GM21825 (cell line): ENCODE measurements around the gene BCR.

Source experiments
- ATAC-seq: cut with Tn5 transposase; IDR thresholded peaks from one replicate; pipeline ENCODE4 v1.9.1; 2021; ENCODE audit warnings: mild to moderate bottlenecking, moderate library complexity; ENCODE audit not compliant: unreplicated experiment

Gene BCR

GRCh38 chr22:23193882-23194281 lies 13.6 kb downstream of the BCR start:
- no peak for ATAC-seq

- no peak for ATAC-seq
Measured at GRCh38 chr22:23196165-23196564, 15.9 kb downstream of the BCR start.

GRCh38 chr22:23197836-23198235 lies 17.5 kb downstream of the BCR start:
- ATAC-seq: no peak

- no peak for ATAC-seq
Measured at GRCh38 chr22:23199159-23199558, 18.9 kb downstream of the BCR start.

GRCh38 chr22:23200898-23201297 lies 20.6 kb downstream of the BCR start:
- no peak for ATAC-seq

- ATAC-seq: no peak
Measured at GRCh38 chr22:23202812-23203451, 22.6 kb downstream of the BCR start.

GRCh38 chr22:23203452-23204124 lies 23.3 kb downstream of the BCR start:
- no peak for ATAC-seq

GRCh38 chr22:23204125-23204488 lies 23.8 kb downstream of the BCR start:
- no peak for ATAC-seq

GRCh38 chr22:23204541-23205157 lies 24.3 kb downstream of the BCR start:
- no peak for ATAC-seq

- no peak for ATAC-seq
Measured at GRCh38 chr22:23205339-23206049, 25.2 kb downstream of the BCR start.

GRCh38 chr22:23206915-23207314 lies 26.6 kb downstream of the BCR start:
- no peak for ATAC-seq

GRCh38 chr22:23207729-23208393 lies 27.6 kb downstream of the BCR start:
- ATAC-seq: no peak

- no peak for ATAC-seq
Measured at GRCh38 chr22:23210428-23211170, 30.3 kb downstream of the BCR start.

- ATAC-seq: no peak
Measured at GRCh38 chr22:23211622-23212021, 31.3 kb downstream of the BCR start.

GRCh38 chr22:23212061-23213021 lies 32.0 kb downstream of the BCR start:
- ATAC-seq: no peak

GRCh38 chr22:23213022-23213555 lies 32.8 kb downstream of the BCR start:
- no peak for ATAC-seq

GRCh38 chr22:23213581-23214334 lies 33.4 kb downstream of the BCR start:
- no peak for ATAC-seq

GRCh38 chr22:23214398-23214797 lies 34.1 kb downstream of the BCR start:
- no peak for ATAC-seq
